GM19193 (cell line): ENCODE results near the gene PLA2G2C.

Experiments used
- POLR2A ChIP-seq: IDR thresholded peaks from 4 replicates; pipeline ENCODE4 v1.6.1; 2011; ENCODE audit not compliant: insufficient read depth, insufficient read length; ENCODE audit errors: extremely low read depth

The PLA2G2C gene

GRCh38 chr1:20160034-20160433, 26.3 kb downstream of the PLA2G2C start:
- no peak for TF ChIP-seq POLR2A

GRCh38 chr1:20158358-20159070, 27.8 kb downstream of the PLA2G2C start:
- TF ChIP-seq POLR2A: no peak

DNA sequence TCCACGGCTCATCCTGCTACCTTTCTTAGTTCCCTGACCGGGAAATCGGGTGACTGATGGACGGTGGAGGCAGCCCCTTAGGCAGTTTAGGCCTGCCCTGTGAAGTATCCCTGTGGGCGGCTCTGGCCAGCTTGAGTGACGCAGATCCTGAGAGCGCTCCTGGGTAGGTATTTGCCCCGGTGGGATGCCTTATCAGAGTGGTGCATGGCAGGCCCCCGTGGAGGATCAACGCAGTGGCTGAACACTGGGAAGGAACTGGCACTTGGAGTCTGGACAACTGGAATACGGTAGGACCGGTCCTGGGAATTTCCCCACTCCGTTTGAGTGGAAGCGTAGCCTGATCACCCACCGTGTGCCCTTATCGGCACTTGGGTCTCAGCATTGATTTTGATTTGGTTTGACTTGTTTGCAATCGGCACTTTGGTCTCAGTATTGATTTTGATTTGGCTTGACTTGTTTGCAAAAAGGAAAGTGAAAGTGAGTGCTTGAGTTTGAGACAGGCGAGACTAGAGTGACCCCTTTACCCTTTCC, 32.0 kb downstream of the PLA2G2C start:
- no peak for TF ChIP-seq POLR2A

DNA sequence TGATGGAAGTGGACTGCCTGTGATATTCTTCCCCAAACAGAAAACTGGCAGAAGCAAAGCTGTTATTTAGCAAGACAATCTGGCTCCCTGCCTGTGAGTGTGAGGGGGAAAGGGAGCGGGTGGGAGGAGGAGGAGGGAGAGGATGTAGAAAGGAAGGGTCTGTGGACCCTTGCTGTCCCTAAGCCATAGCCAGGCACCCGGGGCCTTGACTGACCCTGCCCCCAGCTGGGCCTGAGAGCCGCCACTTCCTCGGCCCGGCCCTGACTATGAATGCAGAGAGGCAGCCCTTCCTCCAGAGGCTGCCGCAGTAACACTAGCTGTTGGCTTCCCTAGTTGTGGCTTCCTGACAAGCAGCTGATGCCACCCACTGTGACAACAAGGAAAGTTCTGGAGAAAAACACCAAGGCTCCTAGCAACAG, 33.3 kb downstream of the PLA2G2C start:
- TF ChIP-seq POLR2A: no peak

DNA sequence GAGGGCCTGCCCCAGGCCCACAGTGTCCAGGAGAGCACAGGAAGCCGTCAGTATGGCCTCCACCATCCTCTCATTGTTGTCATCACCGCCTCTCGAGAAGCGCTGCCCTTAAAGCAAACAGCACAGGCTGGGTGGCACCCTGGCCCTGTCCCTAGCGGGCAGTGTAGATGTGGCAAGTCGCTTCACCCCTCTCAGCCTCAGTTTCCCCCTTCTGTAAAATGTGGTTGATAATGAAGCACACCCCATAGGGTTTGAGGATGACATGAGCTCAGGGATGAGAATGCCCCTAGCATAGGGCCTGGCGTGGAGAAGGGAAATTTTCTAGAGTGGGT, 33.8 kb downstream of the PLA2G2C start:
- no peak for TF ChIP-seq POLR2A

DNA sequence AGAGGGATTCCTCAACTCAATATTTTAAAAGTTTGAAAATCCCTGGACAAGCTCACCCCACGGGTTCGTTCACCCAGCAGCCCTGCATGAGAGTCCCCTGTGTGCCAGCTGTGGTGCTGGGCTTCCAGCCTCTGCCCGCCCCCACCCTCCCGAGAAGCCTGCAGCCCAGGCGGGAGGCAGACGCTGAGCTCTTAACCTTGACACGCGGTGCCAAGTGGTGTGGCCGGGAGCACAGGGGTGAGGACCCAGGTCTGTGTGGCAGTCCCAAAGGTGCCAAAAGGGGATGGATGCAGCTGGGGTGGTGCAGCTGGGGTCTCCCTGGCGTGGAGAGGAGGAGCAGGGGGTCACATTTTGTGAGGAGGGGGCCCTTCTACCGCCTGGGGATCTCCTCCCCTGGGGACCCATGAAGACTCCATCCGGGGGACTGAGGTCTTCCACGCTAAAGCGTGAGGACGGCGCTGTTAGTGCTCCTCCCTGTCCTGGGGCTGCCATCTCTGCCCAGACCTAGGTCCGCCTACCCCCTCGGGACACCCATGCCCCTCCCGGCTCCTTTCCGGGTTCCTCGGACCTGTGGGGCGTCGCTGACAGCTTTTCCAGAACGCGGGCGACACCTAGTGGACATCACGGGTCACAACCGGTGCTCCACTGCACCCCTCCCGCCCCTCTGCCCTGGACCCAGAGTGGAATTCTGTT, 34.3 kb downstream of the PLA2G2C start:
- no peak for TF ChIP-seq POLR2A

GRCh38 chr1:20150969-20151368, 35.3 kb downstream of the PLA2G2C start:
- TF ChIP-seq POLR2A: no peak

GRCh38 chr1:20150326-20150705, 36.0 kb downstream of the PLA2G2C start:
- TF ChIP-seq POLR2A: no peak

DNA sequence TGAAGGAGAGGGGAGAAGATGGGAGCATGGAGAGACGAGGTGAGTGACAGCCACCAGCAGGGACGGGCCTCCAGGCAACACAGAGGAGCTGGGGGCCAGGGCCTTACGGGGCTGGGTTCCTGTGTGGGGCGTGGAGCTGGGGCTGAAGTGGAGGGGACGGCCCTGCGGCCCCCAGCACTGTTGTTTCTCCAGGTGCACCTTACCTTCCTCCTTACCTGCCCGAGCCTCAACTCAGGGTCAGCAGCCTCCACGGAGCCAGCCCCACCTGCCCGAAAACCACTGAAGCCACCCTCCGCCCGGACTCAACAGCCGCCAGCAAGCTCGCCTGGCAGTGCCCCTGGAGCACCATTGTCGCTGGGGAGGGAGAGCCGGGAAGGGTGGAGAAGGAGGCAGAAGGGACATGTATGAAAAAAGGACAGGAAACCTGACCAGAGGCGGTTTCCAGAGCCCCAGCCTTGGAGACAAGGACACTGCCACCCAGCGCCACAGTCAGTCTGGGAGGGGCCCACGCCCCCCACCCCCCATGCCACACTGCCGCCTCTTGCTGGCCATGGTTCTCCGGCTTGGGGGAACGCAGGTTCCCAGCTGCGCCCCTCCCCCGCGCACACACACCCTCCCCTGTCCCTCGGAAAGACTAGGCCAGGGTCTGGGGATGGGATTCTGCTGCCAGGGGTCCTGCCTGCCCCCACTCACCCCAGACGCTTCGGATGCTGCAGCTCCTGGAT, 36.6 kb downstream of the PLA2G2C start:
- no peak for TF ChIP-seq POLR2A

DNA sequence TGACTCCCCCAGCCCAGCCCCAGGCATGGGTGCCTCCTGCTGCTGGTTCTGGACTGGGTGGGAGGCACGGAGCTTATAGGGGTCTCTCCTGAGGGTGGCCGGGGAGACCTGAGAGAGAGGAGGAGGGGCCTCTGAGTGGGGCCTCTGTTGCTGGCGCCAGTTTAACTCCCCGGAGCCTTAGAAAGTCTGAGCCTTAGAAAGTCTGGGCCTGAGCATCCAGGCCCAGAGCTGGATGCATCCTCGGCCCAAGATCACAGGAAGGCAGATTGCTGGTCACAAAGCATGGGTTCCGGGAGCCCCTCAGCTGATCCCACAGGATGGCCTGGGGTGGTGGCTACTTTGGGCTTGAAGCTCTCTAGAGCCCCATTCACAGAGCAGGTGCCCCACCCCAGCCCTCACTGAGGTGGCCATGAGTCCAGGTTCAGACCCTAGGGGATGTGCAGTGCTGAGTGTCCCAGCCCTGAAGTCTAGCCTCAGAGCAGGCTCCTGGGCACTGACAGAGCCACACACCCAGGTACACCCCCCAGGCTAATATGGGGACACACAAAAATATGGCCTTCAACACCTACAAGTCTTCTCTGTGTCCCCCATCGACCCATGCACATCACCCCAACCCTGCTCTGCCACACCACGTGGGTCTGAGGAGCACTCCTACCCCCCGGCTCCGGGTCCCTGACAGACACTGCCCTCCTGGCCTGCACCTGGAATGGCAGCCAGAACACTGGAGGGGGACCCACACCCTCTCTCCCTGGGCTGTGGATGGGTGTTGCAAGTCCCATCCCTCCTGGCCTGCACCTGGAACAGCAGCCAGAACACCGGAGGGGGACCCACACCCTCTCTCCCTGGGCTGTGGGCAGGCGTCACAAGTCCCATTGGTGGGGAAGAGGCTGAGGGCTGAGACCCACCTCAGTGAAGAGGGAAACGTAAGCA, 37.5 kb downstream of the PLA2G2C start:
- no peak for TF ChIP-seq POLR2A

DNA sequence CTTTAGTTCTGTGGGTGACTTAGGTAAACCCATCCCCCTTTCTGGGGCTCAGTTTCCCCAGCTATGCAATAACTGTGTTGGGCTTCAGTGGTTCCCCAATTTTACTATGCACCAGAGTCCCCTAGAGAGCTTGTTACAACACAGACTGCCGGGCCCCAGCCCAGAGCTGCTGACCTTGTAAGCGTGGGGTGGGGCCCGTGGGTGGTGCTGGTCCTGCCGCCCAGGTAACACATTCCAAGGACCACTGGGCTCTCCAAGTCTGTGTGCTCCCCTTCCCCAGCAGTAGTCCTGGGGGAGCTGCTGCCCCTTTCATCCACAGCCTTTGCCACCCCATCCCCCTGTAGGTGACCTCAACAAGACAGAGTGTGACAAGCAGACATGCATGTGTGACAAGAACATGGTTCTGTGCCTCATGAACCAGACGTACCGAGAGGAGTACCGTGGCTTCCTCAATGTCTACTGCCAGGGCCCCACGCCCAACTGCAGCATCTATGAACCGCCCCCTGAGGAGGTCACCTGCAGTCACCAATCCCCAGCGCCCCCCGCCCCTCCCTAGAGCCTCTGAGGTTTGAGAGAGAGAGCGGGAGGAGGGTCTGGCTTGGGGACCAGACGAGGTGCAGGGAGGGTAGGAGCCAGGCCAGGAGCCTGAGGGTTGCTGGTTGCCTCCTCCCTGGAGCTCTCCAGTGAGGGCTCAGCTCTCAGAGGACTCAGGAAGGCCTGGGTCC, 38.3 kb downstream of the PLA2G2C start:
- no peak for TF ChIP-seq POLR2A

GRCh38 chr1:20143734-20144565, 42.4 kb downstream of the PLA2G2C start:
- TF ChIP-seq POLR2A: no peak

DNA sequence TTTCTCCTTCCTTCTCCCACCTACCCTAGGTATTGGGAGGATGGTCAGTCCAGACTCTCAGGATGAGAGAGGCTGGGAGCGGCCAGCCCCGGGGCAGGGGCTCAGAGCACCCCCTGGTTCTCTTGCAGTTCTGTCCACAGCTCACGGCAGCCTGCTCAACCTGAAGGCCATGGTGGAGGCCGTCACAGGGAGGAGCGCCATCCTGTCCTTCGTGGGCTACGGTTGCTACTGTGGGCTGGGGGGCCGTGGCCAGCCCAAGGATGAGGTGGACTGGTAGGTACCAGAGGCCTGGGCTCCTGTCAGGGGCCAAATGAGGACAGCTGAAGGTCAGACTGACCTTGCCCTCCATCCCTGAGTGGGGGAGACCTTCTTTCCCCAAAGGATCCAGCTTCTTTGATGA, 43.0 kb downstream of the PLA2G2C start:
- TF ChIP-seq POLR2A: no peak
